Thyroid gland (tissue), 4 donors: Measurements from ENCODE around the gene LYRM4. TPM values are rescaled to one million over a fixed set of nuclear protein-coding genes. Genes with fewer than 3 reads are reported as not detected.

Source experiments
- DNase-seq, 2 donors: peaks; one replicate each; pipeline ENCODE4 v3.0.0-alpha.2; 2019
- H3K27ac ChIP-seq, 3 donors: fragments of 200-600 bp; sonication (generic); 1 replicate in 2 of 3; 2 replicates in 1 of 3; pipeline ENCODE4 v1.5.1; 2016 to 2019; ENCODE audit warnings: mild to moderate bottlenecking in 1 of 3, moderate library complexity in 1 of 3
- H3K27me3 ChIP-seq: fragments of 200-600 bp; sonication (generic); one replicate; pipeline ENCODE4 v1.5.1; 2019
- H3K36me3 ChIP-seq, 2 donors: fragments of 200-600 bp; sonication (generic); one replicate each; pipeline ENCODE4 v1.5.1; 2016 to 2019
- H3K4me1 ChIP-seq, 2 donors: fragments of 200-600 bp; sonication (generic); one replicate each; pipeline ENCODE4 v1.5.1; 2017 to 2019
- H3K4me3 ChIP-seq, 3 donors: fragments of 200-600 bp; sonication (generic); replicated peaks in 1 of 3; 1 replicate in 2 of 3; 2 replicates in 1 of 3; pipeline ENCODE4 v1.5.1; 2016; ENCODE audit warnings: mild to moderate bottlenecking in 1 of 3
- H3K9me3 ChIP-seq: fragments of 200-600 bp; sonication (generic); one replicate; pipeline ENCODE4 v1.5.1; 2017
- CTCF ChIP-seq, 6 experiments: fragments of 200-600 bp in 3 of 6; fragments of 450-650 bp in 3 of 6; sonication (generic) in 3 of 6; IDR thresholded peaks; one replicate each; pipeline ENCODE4 v1.5.1; 2016 to 2019; ENCODE audit warnings: antibody characterized with exemption in 6 of 6, mild to moderate bottlenecking in 2 of 6, inconsistent platforms in 1 of 6, moderate library complexity in 1 of 6
- POLR2A ChIP-seq, 2 donors: fragments of 450-650 bp; IDR thresholded peaks; one replicate each; pipeline ENCODE4 v1.6.1; 2017; ENCODE audit warnings: antibody characterized with exemption in 2 of 2, mild to moderate bottlenecking in 2 of 2, moderate library complexity in 1 of 2
- WGBS, 2 donors: methylation state at CpG; one replicate each; pipeline ENCODE4 v1.1.5; 2017; 5-methylcytosine and 5-hydroxymethylcytosine counted together
- intact Hi-C: fragments of 100-400 bp; cut with DNase I; formaldehyde crosslinking; loops from one replicate; pipeline ENCODE4 v1.15.1; 2023
- total RNA-seq, 4 donors: library from RNA; depleted of rRNA; stranded (reverse); fragments of >200 nt; gene quantifications; one replicate each; pipeline ENCODE4 v1.2.3, GENCODE V29; 2016

LYRM4 gene
- total RNA-seq, 4 donors from 2014 or later = 26.7 to 32.2 (median 29.5) TPM

- Histone ChIP-seq H3K4me3 (no peak overlapping the region), H3K9me3 (no peaks in the 10 kb centered on the region), H3K27me3 (no peaks in the 10 kb centered on the region), H3K27ac (peak overlapping the region in 2 of 3 donors; percentile 16 to 31), H3K36me3 (no peaks in the 10 kb centered on the region), H3K4me1 (peaks cover 19 to 29% of the 10 kb centered on the region in 2 donors)
- intact Hi-C loops = no loop called here
- WGBS, 2 donors = 65 to 73% methylated on average over 6 of the region's 6 CpGs
- TF ChIP-seq POLR2A (IDR thresholded peaks at IDR 0.05) (no peak), CTCF (IDR thresholded peaks at IDR 0.05) (no peak)
- DNase-seq = no peak
Measured at GRCh38 chr6:5223309-5223708, 37.4 kb downstream of the LYRM4 start.

GRCh38 chr6:5220443-5220842, 40.3 kb downstream of the LYRM4 start:
- Histone ChIP-seq H3K9me3 (no peaks in the 10 kb centered on the region), H3K27me3 (no peaks in the 10 kb centered on the region), H3K36me3 (no peaks in the 10 kb centered on the region), H3K27ac (peak overlapping the region in 1 of 3 donors; percentile 52), H3K4me3 (no peak overlapping the region), H3K4me1 (peaks cover 23 to 44% of the 10 kb centered on the region in 2 donors)
- intact Hi-C loops = no loop called here
- TF ChIP-seq POLR2A (IDR thresholded peaks at IDR 0.05) (no peak), CTCF (IDR thresholded peaks at IDR 0.05) (no peak)
- WGBS, 2 donors = 94 to 95% methylated on average over 1 of the region's 1 CpG
- DNase-seq = no peak

GRCh38 chr6:5219011-5219691, 41.6 kb downstream of the LYRM4 start:
- Histone ChIP-seq H3K27ac (peak overlapping the region; percentile 46 to 61 (median 57)), H3K36me3 (no peaks in the 10 kb centered on the region), H3K4me3 (no peak overlapping the region), H3K4me1 (peaks cover 34 to 57% of the 10 kb centered on the region in 2 donors), H3K27me3 (no peaks in the 10 kb centered on the region), H3K9me3 (no peaks in the 10 kb centered on the region)
- intact Hi-C loops = loop anchor here (10.0 kb wide), 2 partner anchors 74 to 86 kb away; no protein-coding TSS in a partner anchor
- 36 to 41% methylated on average over 5 of the region's 5 CpGs for WGBS, 2 donors
- no peak for DNase-seq
- TF ChIP-seq POLR2A (IDR thresholded peaks at IDR 0.05) (no peak), CTCF (IDR thresholded peaks at IDR 0.05) (peak in 1 of 6 experiments; percentile 6)

- Histone ChIP-seq H3K4me3 (no peak overlapping the region), H3K27me3 (no peaks in the 10 kb centered on the region), H3K27ac (no peak overlapping the region), H3K36me3 (no peaks in the 10 kb centered on the region), H3K4me1 (peaks cover 39 to 54% of the 10 kb centered on the region in 2 donors), H3K9me3 (no peaks in the 10 kb centered on the region)
- WGBS, 2 donors = 81 to 96% methylated on average over 2 of the region's 2 CpGs
- no peak for DNase-seq
- intact Hi-C loops = loop anchor here (10.0 kb wide), 2 partner anchors 73 to 87 kb away; no protein-coding TSS in a partner anchor
- TF ChIP-seq CTCF (IDR thresholded peaks at IDR 0.05) (no peak), POLR2A (IDR thresholded peaks at IDR 0.05) (no peak)
Measured at GRCh38 chr6:5217356-5217755, 43.4 kb downstream of the LYRM4 start.

GRCh38 chr6:5215799-5216198, 45.0 kb downstream of the LYRM4 start:
- Histone ChIP-seq H3K9me3 (no peaks in the 10 kb centered on the region), H3K27ac (no peak overlapping the region), H3K4me1 (peaks cover 39 to 54% of the 10 kb centered on the region in 2 donors), H3K4me3 (no peak overlapping the region), H3K27me3 (no peaks in the 10 kb centered on the region), H3K36me3 (no peaks in the 10 kb centered on the region)
- no peak for DNase-seq
- WGBS, 2 donors = 90 to 95% methylated on average over 9 of the region's 9 CpGs
- no peak for TF ChIP-seq CTCF (IDR thresholded peaks at IDR 0.05)
- no peak for TF ChIP-seq POLR2A (IDR thresholded peaks at IDR 0.05)
- intact Hi-C loops = loop anchor here (10.0 kb wide), 2 partner anchors 71 to 89 kb away; no protein-coding TSS in a partner anchor
